BLaER1 treated with 17β-estradiol and CSF1 and Interleukin-3, amounts not matched to agents 10 nM and 100 nM (cell line): Measurements from ENCODE around the gene ATXN1L.
"Not testable (repeated sequence)": the region's sequence is repeated elsewhere in the genome, so short reads cannot be mapped to it uniquely, and the experiment has no call there.

ENCODE experiments used
- H3K27ac ChIP-seq, 11 experiments: shearing (Covaris generic); formaldehyde crosslinking; 2 replicates each; pipeline ENCODE4 v1.8.1; 2022
- H3K27me3 ChIP-seq, 11 experiments: shearing (Covaris generic); formaldehyde crosslinking; 2 replicates each; pipeline ENCODE4 v1.8.1; 2022
- H3K36me3 ChIP-seq, 11 experiments: shearing (Covaris generic); formaldehyde crosslinking; 2 replicates each; pipeline ENCODE4 v1.8.1; 2022
- H3K4me1 ChIP-seq, 10 experiments: shearing (Covaris generic); formaldehyde crosslinking; 2 replicates each; pipeline ENCODE4 v1.8.1; 2022
- H3K4me2 ChIP-seq, 11 experiments: shearing (Covaris generic); formaldehyde crosslinking; 2 replicates each; pipeline ENCODE4 v1.8.1; 2022
- H3K4me3 ChIP-seq, 10 experiments: shearing (Covaris generic); formaldehyde crosslinking; 2 replicates each; pipeline ENCODE4 v1.8.1; 2022
- H3K9ac ChIP-seq, 11 experiments: shearing (Covaris generic); formaldehyde crosslinking; 2 replicates each; pipeline ENCODE4 v1.8.1; 2022
- H3K9me3 ChIP-seq, 11 experiments: shearing (Covaris generic); formaldehyde crosslinking; replicated peaks in 1 of 11; 2 replicates each; pipeline ENCODE4 v1.8.1; 2022
- H4K20me1 ChIP-seq, 11 experiments: shearing (Covaris generic); formaldehyde crosslinking; 2 replicates each; pipeline ENCODE4 v1.8.1; 2022
- Cebpa-rat ChIP-seq, 11 experiments: shearing (Covaris generic); IDR thresholded peaks; 2 replicates each; pipeline ENCODE4 v1.8.1; 2022

The ATXN1L gene

GRCh38 chr16:71845639-71846430 lies at the start of gene ATXN1L:
Gene ATXN1L, plus strand, starts transcription at chr16:71845976. Its CDS starts 3,765 bp downstream, at chr16:71849741.
- H4K20me1 ChIP-seq, result peaks cover 0 to 48% (median 27%) of the 10 kb centered on the region in 11 experiments; a peak in 18 of 22 replicates
- peaks cover 23 to 47% (median 35%) of the 10 kb centered on the region in 10 experiments for H3K4me1 ChIP-seq
- H3K9ac ChIP-seq, result peak within 1 kb of the TSS; percentile 93 to 98 (median 95)
- no peaks in the 10 kb centered on the region for H3K27me3 ChIP-seq
- H3K9me3 ChIP-seq, result no peaks in the 10 kb centered on the region
- H3K4me3 ChIP-seq, result peak within 1 kb of the TSS; percentile 98 to 100 (median 100)
- peak within 1 kb of the TSS; percentile 84 to 93 (median 91) for H3K27ac ChIP-seq
- H3K4me2 ChIP-seq, result peak within 1 kb of the TSS; percentile 89 to 100 (median 93)
- TF ChIP-seq Cebpa-rat (IDR thresholded peaks at IDR 0.05), result peak in 7 of 11 experiments; percentile 27 to 81 (median 52); a peak in 6 of 22 replicates
- H3K36me3 ChIP-seq, result peaks cover 31 to 36% (median 33%) of the 10 kb centered on the region in 11 experiments

- H3K36me3 ChIP-seq, result peaks cover 49 to 81% (median 72%) of the 10 kb centered on the region in 11 experiments
- no peak overlapping the region for H3K4me2 ChIP-seq
- no peak overlapping the region for H3K27ac ChIP-seq
- peaks cover 82 to 99% (median 96%) of the 10 kb centered on the region in 11 experiments for H4K20me1 ChIP-seq
- H3K9me3 ChIP-seq, result no peaks in the 10 kb centered on the region
- TF ChIP-seq Cebpa-rat (IDR thresholded peaks at IDR 0.05), result no peak
- H3K27me3 ChIP-seq, result no peaks in the 10 kb centered on the region
- no peak overlapping the region for H3K4me3 ChIP-seq
- peaks cover 9 to 21% (median 15%) of the 10 kb centered on the region in 10 experiments; a peak in 18 of 20 replicates for H3K4me1 ChIP-seq
- no peak overlapping the region for H3K9ac ChIP-seq
Measured at GRCh38 chr16:71796501-71797097, 49.2 kb upstream of the ATXN1L start.

DNA sequence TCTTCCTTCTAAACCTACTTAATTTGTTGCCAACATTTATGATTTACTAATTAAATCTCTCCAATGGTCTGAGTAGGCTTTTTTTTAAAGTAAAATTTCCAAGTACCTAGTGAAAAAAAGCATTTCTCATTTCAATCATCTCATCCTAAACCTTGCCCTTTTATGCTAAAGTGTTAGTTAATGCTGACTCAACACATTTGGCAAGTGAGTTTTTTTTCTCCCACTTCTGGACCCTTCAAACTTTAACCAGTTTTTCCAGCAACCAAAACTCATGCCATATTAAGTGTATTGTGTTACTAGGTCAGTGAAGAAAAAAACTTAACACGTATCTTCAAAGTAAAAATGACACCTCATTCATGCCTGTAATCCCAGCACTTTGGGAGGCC lies 42.5 kb upstream of the ATXN1L start:
- peaks cover 13 to 30% (median 21%) of the 10 kb centered on the region in 10 experiments for H3K4me1 ChIP-seq
- H3K4me2 ChIP-seq, result no peak overlapping the region
- TF ChIP-seq Cebpa-rat (IDR thresholded peaks at IDR 0.05), result no peak
- H3K9me3 ChIP-seq, result no peaks in the 10 kb centered on the region
- no peaks in the 10 kb centered on the region for H3K27me3 ChIP-seq
- peaks cover 56 to 91% (median 74%) of the 10 kb centered on the region in 11 experiments for H3K36me3 ChIP-seq
- H3K4me3 ChIP-seq, result no peak overlapping the region
- no peak overlapping the region for H3K9ac ChIP-seq
- peaks cover 65 to 98% (median 91%) of the 10 kb centered on the region in 11 experiments; a peak in 21 of 22 replicates for H4K20me1 ChIP-seq
- H3K27ac ChIP-seq, result no peak overlapping the region

DNA sequence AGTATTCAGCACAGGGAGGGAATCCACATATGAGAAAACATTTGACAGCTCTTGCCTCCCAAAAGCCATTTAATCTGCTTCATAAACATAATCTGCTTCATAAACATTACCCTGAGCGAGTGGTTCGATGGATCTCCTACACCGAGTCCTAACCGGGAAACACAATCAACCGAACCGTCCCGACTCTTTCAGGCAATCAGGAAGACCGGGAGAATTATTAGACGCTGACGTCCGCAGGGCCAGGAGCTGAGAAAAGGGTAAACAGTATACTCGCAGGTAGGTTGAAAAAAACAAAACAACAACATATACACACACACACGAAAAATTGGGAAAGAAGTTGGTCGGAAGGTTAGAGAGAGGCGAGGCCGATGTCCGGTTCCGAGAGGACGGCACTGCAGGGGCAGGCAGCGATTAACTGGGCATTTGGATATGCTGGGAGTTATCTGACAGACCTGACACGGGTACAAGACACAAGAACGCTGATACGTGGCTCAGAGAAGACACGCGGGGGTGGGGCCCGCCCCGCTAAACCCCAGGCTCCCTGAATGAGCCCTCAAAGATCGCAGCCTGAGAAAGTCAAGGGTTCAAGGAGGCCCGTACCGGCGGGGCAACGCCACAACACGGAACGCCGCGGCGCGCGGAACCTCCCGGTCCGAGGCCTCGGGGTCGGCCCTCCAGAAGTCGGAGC lies 37.7 kb upstream of the ATXN1L start:
- H3K36me3 ChIP-seq, result peaks cover 20 to 43% (median 32%) of the 10 kb centered on the region in 11 experiments; a peak in 20 of 22 replicates
- peak overlapping the region; percentile 91 to 100 (median 97) for H3K9ac ChIP-seq
- H3K4me3 ChIP-seq, result peak overlapping the region; percentile 79 to 99 (median 94)
- peaks cover 31 to 55% (median 48%) of the 10 kb centered on the region in 11 experiments; a peak in 21 of 22 replicates for H4K20me1 ChIP-seq
- H3K27ac ChIP-seq, result peak overlapping the region; percentile 94 to 100 (median 99)
- no peaks in the 10 kb centered on the region for H3K9me3 ChIP-seq
- H3K27me3 ChIP-seq, result no peaks in the 10 kb centered on the region
- peak overlapping the region; percentile 72 to 95 (median 90) for H3K4me2 ChIP-seq
- no peak for TF ChIP-seq Cebpa-rat (IDR thresholded peaks at IDR 0.05)
- peaks cover 26 to 44% (median 34%) of the 10 kb centered on the region in 10 experiments for H3K4me1 ChIP-seq

DNA sequence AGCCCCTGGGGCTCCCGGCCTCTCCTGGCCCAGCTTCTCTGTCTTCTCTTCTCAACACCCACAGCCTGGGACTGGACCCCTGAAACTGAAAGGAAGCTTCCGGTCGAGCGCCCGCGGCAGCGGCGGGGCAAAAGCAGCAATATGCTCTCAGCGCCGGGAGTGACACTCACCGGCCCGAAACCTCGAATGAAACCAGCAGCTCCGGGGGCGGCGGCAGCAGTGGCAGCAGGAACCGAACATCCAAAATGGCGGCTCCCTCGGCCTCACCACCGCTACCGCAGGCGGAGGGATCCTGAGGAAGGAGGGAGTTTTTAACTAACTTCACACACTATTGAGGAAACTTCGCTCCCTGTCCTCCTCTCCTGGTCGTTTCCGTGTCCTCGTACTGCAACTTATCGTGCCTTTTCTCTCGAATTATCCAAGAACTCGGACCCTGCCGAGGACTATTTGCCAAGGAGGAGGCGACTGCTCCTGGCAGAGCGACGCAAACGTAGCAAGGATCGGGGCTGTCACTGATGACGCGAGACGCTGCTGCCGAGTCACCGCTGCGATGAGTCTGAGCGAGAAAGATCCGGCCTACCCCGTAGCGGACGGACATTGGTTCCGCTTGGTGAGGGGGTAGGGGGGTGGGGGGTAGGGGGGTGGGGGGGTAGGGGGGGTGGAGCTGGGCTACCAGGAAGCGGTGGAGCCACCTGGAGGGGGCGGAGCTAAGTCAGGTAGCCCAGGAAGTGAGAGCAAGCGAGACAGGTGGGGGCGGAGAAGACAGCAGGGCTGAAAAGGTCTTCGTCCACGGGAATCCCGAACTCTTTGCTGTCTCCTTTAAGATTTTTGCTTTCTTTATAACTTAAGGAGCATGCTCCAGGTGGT lies 37.0 kb upstream of the ATXN1L start, which contains the start of gene AP1G1:
TSS of gene AP1G1 (minus strand) at position 242 of the 867 bp plus-strand sequence. CDS start 19,355 bp downstream, outside the sequence.
- peak within 1 kb of the TSS; percentile 94 to 100 (median 99) for H3K27ac ChIP-seq
- H3K4me1 ChIP-seq, result peaks cover 26 to 44% (median 34%) of the 10 kb centered on the region in 10 experiments
- no peaks in the 10 kb centered on the region for H3K27me3 ChIP-seq
- peak within 1 kb of the TSS; percentile 79 to 99 (median 94) for H3K4me3 ChIP-seq
- peak within 1 kb of the TSS; percentile 77 to 95 (median 90) for H3K4me2 ChIP-seq
- H3K36me3 ChIP-seq, result peaks cover 13 to 35% (median 25%) of the 10 kb centered on the region in 11 experiments; a peak in 20 of 22 replicates
- no peaks in the 10 kb centered on the region for H3K9me3 ChIP-seq
- TF ChIP-seq Cebpa-rat (IDR thresholded peaks at IDR 0.05), result no peak
- peak within 1 kb of the TSS; percentile 91 to 100 (median 97) for H3K9ac ChIP-seq
- H4K20me1 ChIP-seq, result peaks cover 25 to 47% (median 41%) of the 10 kb centered on the region in 11 experiments; a peak in 21 of 22 replicates

DNA sequence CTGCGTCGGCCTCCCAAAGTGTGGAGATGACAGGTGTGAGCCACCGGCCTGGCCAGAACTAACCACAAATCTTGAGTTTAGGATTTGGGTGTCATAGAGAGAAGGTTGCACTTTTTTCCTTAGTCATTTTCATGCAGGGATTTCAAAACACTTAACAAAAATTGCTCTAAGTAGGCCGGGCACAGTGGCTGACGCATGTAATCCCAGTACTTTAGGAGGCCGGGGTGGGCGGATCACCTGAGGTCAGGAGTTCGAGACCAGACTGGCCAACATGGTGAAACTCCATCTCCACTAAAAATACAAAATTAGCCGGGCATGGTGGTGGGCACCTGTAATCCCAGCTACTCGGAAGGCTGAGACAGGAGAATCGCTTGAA lies 35.6 kb upstream of the ATXN1L start:
- peaks cover 3 to 22% (median 13%) of the 10 kb centered on the region in 11 experiments; a peak in 18 of 22 replicates for H3K36me3 ChIP-seq
- H3K27me3 ChIP-seq, H3K9me3 ChIP-seq: not testable (repeated sequence)
- H3K4me3 ChIP-seq, result peak overlapping the region in 2 of 10 experiments; percentile 94 to 97; a peak in 1 of 20 replicates
- peak overlapping the region; percentile 76 to 86 (median 83); a peak in 20 of 22 replicates for H3K4me2 ChIP-seq
- H3K4me1 ChIP-seq, result peaks cover 26 to 44% (median 31%) of the 10 kb centered on the region in 10 experiments
- H3K9ac ChIP-seq, result peak overlapping the region in 2 of 11 experiments; percentile 91 to 99; a peak in 2 of 22 replicates
- peak overlapping the region in 8 of 11 experiments; percentile 94 to 100 (median 99); a peak in 10 of 22 replicates for H3K27ac ChIP-seq
- peaks cover 12 to 34% (median 28%) of the 10 kb centered on the region in 11 experiments; a peak in 21 of 22 replicates for H4K20me1 ChIP-seq

DNA sequence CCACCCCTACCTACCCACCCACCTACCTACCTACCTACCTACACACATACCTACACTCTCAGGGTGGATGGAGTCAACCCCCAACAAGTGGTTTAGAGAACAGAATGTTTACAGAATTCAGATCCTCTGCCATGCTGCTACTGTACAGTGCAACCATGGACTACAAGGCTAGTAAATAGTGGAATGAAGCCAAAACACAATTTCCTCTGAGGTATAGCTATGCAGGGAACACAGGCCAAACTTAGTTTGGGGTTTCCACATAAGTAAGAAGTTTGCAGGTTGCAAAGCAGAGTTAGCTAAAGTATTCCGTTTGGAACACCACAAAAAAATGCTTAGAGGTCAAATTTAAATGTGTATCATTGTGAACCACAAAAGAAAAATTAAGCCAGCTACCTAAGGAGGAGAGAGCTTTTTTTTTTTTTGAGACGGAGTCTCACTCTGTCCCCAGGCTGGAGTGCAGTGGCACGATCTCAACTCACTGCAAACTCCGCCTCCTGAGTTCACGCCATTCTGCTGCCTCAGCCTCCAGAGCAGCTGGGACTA lies 34.4 kb upstream of the ATXN1L start:
- H3K27me3 ChIP-seq, result no peaks in the 10 kb centered on the region
- H3K9ac ChIP-seq, result no peak overlapping the region
- H3K36me3 ChIP-seq, result peaks cover 0 to 10% (median 4%) of the 10 kb centered on the region in 11 experiments; a peak in 9 of 22 replicates
- H4K20me1 ChIP-seq, result peaks cover 2 to 22% (median 16%) of the 10 kb centered on the region in 11 experiments; a peak in 20 of 22 replicates
- H3K4me3 ChIP-seq, result no peak overlapping the region
- H3K9me3 ChIP-seq, result no peaks in the 10 kb centered on the region
- no peak for TF ChIP-seq Cebpa-rat (IDR thresholded peaks at IDR 0.05)
- H3K4me1 ChIP-seq, result peaks cover 18 to 44% (median 24%) of the 10 kb centered on the region in 10 experiments
- H3K4me2 ChIP-seq, result peak overlapping the region in 3 of 11 experiments; percentile 7 to 23 (median 12); a peak in 3 of 22 replicates
- H3K27ac ChIP-seq, result no peak overlapping the region

- H3K4me1 ChIP-seq, result peaks cover 19 to 42% (median 29%) of the 10 kb centered on the region in 10 experiments; a peak in 19 of 20 replicates
- not testable (repeated sequence) for H3K9me3 ChIP-seq, H3K36me3 ChIP-seq, H3K4me3 ChIP-seq, H3K27me3 ChIP-seq, H4K20me1 ChIP-seq
- H3K4me2 ChIP-seq, result peak overlapping the region in 8 of 11 experiments; percentile 12 to 84 (median 67); a peak in 14 of 22 replicates
- peak overlapping the region in 9 of 11 experiments; percentile 10 to 85 (median 73); a peak in 18 of 22 replicates for H3K27ac ChIP-seq
- H3K9ac ChIP-seq, result peak overlapping the region in 5 of 11 experiments; percentile 7 to 69 (median 62); a peak in 8 of 22 replicates
Measured at GRCh38 chr16:71817155-71817500, 28.6 kb upstream of the ATXN1L start.
